PFSK-1 (cell line): ENCODE measurements around the gene USP44.

ENCODE experiments used
- FOXP2 ChIP-seq: optimal IDR thresholded peaks from 2 replicates; pipeline ENCODE3; 2011; ENCODE audit warnings: borderline replicate concordance, control low read depth, inconsistent platforms; ENCODE audit not compliant: insufficient read depth; ENCODE audit errors: extremely low read length, extremely low read depth
- POLR2AphosphoS5 ChIP-seq: IDR thresholded peaks from 2 replicates; pipeline ENCODE4 v1.6.1; 2012; ENCODE audit warnings: low read depth, mild to moderate bottlenecking, control low read depth, low read length, moderate library complexity
- REST ChIP-seq, 2 experiments: IDR thresholded peaks; 2 replicates each; pipeline versions ENCODE4 v1.6.1 to v1.8.0; 2011 to 2012; ENCODE audit warnings: low read depth in 2 of 2, low read length in 2 of 2, control low read depth in 1 of 2, inconsistent platforms in 1 of 2, mild to moderate bottlenecking in 1 of 2, moderate library complexity in 1 of 2; ENCODE audit not compliant: insufficient read depth in 1 of 2
- SIN3A ChIP-seq: IDR thresholded peaks from 2 replicates; pipeline ENCODE4 v1.6.1; 2012; ENCODE audit warnings: mild to moderate bottlenecking, low read length, moderate library complexity, borderline replicate concordance; ENCODE audit not compliant: insufficient read depth
- TAF1 ChIP-seq: IDR thresholded peaks from 2 replicates; pipeline ENCODE4 v1.6.1; 2012; ENCODE audit warnings: low read length, control low read depth, borderline replicate concordance; ENCODE audit not compliant: insufficient read depth

DNA sequence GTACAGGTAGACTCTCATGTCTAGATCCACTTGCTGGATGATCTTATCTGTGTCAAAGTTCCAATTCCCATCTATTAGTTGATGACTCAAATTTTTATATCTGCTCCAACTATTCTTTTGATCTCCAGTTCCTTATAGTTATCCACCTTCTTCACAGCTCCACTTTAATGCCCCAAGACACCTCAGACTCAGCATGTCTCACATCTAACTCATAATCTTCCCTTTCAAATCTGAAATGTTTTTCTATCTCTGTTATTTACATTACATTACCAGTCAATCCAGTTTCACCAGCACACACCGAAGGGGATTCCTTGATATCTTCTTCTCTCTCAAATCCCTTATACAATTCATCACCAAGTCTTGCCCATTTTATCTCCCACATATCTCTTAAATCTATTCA lies 81.0 kb downstream of the USP44 start:
- TF ChIP-seq POLR2AphosphoS5 (no peak), TAF1 (no peak), REST (IDR thresholded peaks at IDR 0.05; ENCODE audit: insufficient read depth in 1 of 2, low read depth in 2 of 2, low read length in 2 of 2) (no peak), SIN3A (no peak), FOXP2 (no peak)
